C1 segment of cervical spinal cord (tissue), 14 donors: Measurements from ENCODE around the gene CD209.
A peak's percentile ranks its signal among the peaks of the same experiment; 100 is the strongest.

ENCODE experiments used
- DNase-seq, 14 donors: peaks; one replicate each; lab custom pipeline; 2025; lab: John Stamatoyannopoulos, UW

CD209 gene, protein sequence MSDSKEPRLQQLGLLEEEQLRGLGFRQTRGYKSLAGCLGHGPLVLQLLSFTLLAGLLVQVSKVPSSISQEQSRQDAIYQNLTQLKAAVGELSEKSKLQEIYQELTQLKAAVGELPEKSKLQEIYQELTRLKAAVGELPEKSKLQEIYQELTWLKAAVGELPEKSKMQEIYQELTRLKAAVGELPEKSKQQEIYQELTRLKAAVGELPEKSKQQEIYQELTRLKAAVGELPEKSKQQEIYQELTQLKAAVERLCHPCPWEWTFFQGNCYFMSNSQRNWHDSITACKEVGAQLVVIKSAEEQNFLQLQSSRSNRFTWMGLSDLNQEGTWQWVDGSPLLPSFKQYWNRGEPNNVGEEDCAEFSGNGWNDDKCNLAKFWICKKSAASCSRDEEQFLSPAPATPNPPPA

DNA sequence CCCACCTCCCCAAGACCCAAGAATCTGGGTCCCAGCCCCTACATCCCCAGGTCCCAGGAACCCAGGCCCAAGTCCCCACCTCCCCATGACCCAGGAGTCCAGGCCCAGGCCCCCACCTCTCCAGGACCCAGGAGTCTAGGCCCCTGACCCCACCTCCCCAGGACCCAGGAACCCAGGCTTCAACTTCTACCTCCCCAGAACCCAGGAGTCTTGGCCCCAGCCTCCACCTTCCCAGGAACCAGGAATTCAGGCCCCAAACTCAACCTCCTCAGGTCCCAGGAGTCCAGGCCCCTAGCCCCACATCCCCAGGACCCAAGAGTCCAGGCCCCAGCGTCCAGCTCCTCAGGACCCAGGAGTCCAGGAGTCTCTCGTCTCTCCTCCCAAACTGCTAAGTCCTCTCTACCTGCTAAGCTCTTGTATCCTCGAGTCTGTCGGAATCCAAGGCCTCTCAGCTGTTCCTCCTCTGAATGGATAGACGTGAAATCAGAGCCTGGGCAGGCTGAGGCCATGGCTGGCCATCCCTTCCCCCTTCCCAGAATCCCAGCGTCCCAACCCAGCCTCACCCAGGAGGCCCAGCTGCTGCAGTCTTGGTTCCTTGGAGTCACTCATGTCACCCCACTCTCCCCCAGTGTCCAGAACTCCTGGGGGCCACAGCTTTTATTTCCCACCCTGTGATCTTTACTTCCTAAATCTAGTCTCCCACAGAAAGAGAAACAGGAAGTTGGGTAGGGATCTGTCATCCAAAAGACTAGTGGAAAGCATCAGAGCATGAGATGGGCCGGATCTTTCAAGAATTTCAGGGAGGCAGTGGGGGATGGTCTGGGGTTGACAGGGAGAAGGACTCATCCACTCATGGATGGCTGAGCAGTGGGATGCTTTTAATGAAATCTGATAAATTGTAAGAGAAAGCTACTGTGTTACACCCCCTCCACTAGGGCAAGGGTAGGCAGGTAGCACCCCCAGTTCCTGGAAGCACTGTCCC, at the start of gene CD209:
Gene CD209, minus strand, starts transcription at position 632 of the 982 bp plus-strand sequence. Its CDS starts 23 bp downstream, at position 609.
- DNase-seq: no peak

DNA sequence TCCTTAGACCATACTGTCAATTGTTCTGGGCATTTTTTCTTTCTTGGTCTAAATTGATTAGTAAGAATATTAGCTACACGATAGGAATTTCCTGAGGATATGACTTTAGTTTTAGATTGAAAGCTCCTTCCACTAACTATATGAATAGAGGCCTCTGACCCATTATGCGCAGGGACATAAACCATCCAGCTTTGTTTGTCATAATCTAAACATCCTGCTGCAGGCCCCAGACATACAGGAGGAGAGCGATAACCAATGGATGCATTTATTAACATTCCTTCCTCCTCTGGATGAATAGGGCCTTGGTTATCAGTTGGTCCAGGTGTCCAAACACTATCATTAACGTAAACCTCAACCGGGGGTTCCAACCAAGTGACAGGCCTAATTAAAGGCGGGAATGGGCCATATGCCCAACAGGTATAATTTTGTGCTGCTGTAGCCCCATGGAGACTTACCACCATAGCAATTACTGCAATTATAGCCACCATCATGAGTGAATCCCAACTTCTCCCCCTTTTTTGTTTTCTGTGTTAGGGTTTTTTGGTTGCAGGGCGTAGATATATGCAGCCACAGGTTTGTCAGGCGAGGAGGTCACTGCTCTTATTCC, 48.3 kb upstream of the CD209 start:
- DNase-seq: no peak

DNA sequence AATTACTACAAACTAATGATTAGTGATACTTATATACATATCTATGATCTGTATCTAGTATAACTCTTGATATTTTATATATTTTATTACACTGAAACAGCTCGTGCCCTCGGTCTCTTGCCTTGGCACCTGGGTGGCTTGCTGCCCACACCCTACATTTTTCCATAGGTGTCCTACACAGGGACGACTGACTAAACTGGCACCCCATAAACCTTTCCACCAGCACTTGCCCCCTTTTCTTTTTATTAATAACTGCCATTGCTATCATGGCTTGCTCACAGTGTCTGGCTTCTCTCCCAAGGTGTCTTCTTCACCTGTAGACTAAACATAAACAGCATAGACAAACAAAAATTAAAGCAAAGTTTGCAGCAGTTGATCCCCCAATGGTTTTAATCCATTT, 46.2 kb upstream of the CD209 start:
- no peak for DNase-seq

DNA sequence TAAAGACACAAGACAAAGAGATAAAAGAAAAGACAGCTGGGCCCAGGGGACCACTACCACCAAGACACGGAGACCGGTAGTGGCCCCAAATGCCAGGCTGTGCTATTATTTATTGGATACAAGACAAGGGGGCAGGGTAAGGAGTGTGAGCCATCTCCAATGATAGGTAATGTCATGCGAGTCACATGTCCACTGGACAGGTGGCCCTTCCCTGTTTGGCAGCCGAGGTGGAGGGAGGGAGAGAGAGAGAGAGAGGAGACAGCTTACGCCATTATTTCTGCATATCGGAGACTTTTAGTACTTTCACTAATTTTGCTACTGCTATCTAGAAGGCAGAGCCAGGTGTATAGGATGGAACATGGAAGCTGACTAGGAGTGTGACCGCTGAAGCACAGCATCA, 45.4 kb upstream of the CD209 start:
- peak in 2 of 14 donors; percentile 4 to 72 for DNase-seq

DNA sequence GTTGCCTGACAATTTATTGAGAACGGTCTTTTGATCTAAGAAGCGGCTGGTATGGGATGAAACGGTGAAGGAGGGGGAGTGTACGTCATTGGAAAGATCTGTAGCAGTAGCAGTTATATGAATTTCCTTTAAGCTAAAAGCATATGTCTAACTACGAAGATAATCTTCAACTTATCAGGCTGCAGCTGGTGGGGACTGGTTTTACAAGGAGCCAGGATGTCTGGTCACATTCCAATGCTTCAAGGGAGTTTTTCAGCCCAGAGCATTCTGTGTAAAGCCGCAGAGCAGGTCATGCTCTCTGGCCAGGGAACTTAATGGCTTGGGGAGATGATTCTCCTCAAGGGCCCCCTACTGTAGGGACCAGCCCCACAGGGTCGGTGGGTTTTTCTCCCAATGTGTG, 44.9 kb upstream of the CD209 start:
- no peak for DNase-seq

DNA sequence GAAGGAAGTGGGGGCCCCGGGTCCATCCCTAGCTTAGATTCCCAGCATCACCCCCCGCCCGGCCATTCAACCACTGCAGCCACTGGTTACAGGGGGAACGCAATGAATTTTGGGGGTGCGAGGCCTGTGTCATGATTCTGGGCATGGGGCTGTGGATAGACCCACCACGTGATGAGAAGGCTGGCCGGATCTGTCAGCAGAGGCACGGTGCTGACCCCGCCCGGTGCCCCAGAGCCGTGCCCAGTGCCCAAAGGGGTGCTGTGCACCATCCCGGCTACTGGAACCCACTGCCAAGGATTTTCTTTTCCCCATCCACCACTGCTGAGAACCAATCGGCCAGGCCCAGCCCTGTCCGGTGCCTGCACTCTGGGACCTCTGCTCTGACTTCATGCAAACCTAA, 43.1 kb upstream of the CD209 start:
- no peak for DNase-seq

DNA sequence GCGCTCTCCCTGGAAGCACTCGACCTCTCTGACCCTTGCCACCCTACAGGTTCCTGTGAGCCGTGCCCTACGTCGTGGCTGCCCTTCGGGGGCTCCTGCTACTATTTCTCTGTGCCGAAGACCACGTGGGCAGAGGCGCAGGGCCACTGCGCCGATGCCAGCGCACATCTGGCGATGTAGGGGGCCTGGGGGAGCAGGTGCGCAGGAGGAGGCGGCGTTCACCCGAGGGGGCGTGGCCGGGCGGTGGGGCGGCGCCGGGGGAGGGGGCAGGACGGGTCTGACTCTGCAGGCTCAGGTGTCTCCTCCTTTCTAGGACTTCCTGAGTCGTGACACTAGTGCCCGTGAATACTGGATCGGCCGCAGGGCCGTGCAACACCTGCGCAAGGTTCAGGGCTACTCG, 42.1 kb upstream of the CD209 start:
- no peak for DNase-seq

DNA sequence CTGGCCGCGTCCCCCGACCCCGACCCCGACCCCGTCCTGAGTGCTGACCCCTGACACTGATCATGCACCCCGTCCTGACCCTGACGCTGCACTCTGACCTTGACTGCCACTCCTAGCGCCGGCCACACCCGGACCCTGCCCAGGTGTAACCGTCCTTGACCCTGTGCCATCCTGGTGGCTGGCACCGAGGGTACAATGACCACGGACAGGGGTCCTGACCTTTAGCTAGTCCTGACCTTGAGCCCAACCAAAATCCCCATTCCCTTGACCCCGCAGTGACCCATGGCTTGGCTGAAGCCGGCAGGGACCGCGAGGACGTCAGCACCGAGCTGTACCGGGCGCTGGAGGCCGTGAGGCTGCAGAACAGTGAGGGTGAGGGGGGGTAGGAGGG, 41.6 kb upstream of the CD209 start:
- DNase-seq: no peak

DNA sequence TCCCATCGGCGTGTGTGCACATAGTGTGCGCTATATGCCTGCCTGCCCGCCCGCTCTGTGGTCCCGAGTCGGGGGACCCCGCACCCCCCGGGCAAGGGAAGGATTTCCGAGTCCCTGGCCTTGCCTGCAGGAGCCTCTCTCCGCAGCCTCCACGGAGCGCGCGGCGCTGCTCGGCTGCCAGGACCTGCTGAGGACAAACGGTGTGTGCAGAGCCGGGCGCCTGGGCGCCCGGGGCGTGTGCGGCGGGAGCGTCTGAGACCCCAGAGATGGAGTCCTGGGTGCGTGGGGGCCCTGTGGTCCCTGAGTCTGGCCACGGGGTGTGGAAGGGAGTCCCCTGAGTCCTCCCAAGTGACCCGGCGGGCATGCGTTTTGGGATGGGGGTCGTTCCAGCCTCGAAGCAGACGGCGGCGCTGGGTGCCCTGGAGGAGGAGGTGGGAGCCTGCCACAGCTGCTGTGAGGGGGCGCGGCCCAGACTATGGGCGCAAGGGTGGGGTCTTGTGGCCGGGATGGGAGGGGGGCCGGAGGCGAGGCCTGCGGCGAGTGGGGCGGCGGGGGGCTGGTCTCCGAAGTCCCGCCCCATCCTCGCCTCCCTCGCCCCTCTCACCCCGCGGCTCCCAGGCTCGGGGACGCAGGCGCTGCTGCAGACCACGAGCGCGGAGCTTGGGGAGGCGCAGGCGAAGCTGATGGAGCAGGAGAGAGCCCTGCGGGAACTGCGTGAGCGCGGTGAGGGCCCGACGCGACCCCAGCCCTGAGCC, 41.0 kb upstream of the CD209 start:
- DNase-seq: peak in 1 of 14 donors; percentile 36

DNA sequence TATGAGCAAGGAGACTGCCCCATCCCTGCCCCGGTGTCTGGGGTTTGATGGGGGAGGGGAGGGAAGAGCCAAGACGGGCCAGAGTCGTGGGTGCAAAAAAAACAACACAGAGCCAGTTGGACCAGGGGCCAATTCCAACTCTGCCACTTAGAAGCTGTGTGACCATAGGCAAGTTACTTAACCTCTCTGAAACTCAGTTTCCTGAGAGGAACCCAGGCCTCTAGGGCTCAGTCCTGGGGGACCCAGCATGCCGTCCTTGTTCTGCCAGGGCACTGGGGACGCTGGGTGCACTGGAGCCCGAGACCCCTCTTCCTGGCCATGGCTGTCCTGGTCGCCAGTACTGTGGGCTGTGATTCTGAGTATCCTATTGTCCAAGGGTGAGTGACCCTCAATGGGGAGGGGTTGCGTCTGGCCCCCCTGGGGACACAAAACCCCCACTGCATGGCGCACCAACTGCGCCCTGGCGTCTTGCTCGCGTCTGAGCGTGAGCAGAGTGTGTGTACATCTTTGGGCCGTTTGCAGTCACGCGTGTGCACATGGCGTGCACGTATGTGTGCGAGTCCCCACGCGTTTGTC, 40.4 kb upstream of the CD209 start:
- no peak for DNase-seq

DNA sequence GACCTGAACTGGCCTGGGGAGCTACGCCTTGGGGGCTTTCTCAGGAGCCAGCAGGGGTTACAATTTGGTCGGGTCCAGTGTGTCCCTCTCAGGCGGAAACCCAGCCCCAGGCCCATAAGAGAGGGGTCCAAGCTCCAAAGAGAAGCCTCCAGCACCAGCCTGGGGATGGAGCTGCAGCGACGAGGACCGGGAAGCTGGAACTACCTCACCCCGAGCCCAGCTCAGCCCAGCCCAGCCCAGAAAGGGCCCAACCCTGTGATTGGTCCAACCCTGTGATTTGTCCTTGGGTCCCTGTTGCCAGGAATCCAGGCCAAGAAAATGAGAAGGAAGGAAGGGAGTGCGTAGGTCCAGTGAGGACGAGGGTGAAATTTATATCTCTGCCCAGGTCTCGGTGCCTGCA, 39.8 kb upstream of the CD209 start:
- peak in 1 of 14 donors; percentile 80 for DNase-seq

DNA sequence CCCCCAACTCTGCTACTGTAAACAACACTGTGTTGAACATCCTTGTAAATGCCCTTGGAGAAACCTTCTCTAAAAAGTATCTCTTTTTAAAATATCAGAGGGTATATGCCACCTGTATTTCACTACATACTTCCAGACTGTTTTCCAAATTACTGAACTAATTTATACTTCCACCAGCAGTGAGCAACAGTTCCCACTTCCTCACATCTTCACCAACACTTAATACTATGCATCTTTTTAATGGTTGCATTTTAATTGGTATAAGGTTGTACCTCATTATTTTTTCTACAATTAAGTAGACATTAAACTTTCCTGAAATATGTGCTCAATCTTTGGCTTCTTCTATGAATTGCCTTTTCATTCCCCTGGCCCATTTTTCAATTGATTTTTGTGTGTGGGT, 37.5 kb upstream of the CD209 start:
- DNase-seq: no peak

DNA sequence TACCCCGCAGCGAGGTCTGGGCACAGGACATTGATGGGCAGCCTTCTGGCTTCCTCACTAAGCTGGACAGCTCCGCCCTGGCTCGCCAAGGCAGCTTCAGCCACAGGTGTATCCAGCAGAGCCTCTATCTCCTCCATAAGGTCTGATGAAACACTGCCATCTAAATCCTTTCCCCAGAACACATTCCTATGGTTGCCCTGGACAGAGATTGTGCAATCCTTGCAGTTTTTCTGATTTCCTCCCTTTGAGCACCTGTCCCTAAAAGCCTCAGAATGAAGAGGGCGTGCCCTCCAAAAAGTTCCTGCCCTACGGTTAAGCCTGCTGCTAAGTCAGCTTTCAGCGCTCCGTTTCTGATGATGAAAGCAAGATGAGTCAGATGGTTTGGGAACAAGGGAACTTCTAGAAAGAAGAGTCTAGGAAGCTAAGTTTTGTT, 36.7 kb upstream of the CD209 start:
- DNase-seq: peak in 1 of 14 donors; percentile 62

DNA sequence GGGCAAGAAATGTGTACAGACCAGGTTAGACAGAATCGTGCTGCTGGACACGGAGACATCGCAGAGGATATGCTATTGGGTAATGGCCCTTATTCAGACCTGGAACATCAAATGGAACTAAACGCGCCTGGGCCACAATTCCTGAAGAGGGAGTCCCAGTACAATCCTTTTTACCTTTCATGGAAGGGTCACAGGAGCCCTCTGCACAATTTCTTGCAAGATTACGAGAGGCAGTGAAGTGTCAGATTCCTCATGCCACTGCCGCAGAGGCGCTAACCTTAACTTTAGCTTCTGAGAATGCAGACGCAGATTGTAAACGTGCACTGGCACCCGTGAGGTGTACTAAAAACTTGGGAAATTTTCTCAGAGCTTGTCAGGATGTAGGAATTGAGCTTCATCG, 33.8 kb upstream of the CD209 start:
- no peak for DNase-seq

DNA sequence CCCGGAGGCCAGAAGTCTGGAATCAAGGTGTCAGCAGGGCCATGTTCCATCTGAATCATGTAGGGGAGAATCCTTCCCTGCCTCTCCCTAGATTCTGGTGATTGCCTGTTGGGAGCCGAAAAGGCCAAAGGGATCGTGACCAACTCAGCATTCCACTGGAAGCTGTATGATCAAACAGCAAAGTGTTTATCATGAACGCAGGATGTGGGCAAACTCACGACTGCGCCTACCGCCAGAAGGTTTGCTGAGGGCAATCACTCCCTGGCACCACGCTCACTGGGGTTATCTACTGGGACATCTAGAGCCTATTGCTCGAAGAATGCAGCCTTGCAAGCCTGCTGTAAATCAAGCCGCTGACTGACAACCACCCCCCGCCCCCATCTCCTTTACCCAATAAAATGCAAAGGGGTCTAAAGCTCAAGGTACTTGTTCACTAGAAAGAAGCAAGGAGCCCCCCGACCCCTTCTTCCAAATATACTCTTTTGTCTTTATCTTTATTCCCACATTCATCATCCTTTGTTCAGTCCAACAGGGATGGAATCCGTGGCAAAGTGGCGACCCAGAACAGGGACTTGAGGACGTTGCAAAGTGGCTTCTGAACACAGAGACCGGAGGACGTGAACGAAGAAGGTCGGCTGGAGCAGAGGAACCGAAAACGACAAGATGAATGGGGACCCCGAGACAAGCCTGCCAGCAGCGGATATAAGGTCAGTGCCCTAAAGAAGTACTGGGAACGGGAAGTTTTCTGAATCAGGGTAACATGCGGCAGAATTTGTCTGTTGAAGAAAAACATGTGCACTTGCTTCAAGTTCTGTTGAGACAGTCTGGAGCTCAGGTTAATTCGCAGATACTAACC, 32.5 kb upstream of the CD209 start:
- no peak for DNase-seq

DNA sequence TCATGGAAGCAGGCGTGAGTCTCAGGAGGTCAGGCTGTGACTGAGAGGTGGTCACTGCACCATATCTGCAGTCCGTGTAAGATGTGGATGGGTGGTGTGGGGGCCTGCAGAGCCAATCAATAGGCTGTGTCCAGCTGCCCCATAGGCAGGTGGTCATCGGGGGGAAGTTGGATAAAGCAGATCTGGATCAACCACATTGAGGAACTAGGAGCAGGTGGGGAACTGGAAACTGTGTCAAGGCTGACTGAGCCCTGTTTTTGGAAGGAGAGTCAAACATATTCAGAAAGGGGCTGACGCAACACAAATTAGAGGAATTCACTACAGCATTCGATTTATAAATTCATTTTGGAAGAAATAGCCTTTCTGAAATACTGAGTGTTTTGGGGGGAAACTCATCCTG, 30.7 kb upstream of the CD209 start:
- DNase-seq: no peak

DNA sequence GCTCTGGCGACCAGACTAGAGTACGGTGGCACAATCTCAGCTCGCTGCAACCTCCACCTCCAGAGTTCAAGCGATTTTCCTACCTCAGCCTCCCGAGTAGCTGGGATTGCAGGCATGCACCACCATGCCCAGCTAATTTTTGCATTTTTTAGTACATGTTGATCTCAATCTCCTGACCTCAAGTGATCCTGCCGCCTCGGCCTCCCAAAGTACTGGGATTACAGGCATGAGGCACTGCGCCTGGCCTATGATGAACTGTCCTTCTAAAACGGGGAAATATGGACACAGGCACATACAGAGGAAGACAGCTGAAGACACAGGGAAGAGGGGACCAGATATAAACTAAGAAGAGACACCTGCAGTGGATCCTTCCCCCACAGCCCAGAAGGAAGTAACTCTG, 28.4 kb upstream of the CD209 start:
- DNase-seq: no peak

DNA sequence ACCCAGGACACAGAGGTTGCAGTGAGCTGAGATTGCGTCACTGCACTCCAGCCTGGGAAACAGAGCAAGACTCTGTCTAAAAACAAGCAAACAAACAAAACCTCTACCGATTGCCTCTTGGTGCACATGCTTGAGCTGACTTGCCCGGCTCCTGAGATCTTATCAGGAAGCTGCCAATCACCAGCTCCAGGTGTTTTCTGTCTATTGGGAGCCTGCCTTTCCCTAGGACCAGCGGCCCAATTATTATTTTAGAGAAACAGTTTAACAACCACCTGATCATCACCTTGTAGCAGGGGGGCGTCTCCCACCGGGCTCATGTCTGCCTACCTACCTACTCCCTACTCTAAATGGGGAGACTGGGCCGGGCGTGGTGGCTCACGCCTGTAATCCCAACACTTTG, 26.5 kb upstream of the CD209 start:
- DNase-seq: no peak

DNA sequence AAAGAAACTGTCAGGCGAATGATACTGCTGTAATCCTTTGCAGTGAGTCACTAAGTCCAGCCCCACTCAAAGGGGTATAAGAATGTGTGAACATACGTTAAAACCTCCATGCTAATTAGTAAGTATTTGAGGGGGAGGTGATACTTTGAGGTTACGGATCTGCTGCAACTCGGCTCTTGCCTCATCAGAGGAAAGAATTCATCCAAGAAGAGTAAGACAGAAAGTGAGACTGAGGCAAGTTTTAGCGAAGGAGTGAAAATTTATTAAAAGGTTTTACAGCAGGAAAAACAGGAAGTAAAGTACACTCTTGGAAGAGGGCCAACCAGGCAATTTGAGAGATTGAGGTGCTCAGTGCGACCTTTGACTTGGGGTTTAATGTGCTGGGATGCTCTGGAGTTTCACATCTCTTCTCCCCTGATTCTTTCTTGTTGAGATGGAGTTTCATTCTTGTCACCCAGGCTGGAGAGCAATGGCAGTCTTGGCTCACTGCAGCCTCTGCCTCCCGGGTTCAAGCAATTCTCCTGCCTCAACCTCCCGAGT, 25.5 kb upstream of the CD209 start:
- DNase-seq: no peak

DNA sequence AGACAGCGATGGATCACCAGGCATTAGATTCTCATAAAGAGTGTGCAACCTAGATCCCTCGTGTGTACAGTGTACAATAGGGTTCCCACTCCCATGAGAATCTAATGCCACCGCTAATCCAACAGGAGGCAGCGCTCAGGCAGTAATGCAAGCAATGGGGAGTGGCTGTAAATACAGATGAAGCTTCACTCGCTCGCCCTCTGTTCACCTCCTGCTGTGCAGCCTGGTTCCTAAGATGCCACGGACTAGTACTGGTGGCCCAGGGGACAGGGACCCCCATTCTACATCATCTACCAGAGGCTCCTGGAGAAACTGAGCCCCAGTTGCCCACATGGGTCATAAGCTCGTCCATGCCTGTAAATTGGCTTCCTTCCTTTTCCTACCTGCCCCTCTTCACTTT, 23.7 kb upstream of the CD209 start:
- no peak for DNase-seq
